Measurements from ENCODE around the gene PLCH1. TPM values are rescaled to one million over a fixed set of nuclear protein-coding genes. Genes with fewer than 3 reads are reported as not detected.
"Not testable (repeated sequence)": the region's sequence is repeated elsewhere in the genome, so short reads cannot be mapped to it uniquely, and the experiment has no call there.

PLCH1 gene
- total RNA-seq, 4 donors from 2014 or later, result 0.19 to 2.1 (median 0.28) TPM

DNA sequence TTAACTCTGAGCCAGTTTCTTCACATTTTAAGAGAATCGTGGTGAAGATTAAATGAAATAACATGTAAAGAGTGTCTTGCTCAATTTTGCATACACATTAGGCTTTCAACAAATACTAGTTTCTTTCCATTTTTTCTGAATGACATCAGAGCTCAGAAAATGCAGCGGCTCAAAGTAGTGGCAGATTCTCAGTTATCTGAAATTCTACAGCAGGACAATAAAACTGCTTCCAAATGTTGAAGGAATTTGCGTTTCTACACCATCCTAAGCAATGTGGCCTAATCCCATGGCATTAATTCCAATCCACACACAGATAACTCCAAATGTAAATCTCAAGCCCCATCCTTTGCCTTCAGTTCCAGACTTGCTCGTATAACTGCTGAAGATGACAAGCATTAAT lies 115.8 kb downstream of the PLCH1 start:
- H3K4me1 ChIP-seq, result no peaks in the 10 kb centered on the region
- WGBS, 2 donors, result 56 to 68% methylated on average over 4 of the region's 4 CpGs
- no peaks in the 10 kb centered on the region for H3K27me3 ChIP-seq
- DNase-seq, result no peak
- no peak overlapping the region for H3K27ac ChIP-seq
- H3K4me3 ChIP-seq, result no peak overlapping the region
- no peaks in the 10 kb centered on the region for H3K36me3 ChIP-seq
- no peaks in the 10 kb centered on the region for H3K9me3 ChIP-seq
- intact Hi-C loops (cut with DNase I), result no loop called here
- TF ChIP-seq POLR2A (IDR thresholded peaks at IDR 0.05) (no peak), CTCF (IDR thresholded peaks at IDR 0.05) (no peak)

DNA sequence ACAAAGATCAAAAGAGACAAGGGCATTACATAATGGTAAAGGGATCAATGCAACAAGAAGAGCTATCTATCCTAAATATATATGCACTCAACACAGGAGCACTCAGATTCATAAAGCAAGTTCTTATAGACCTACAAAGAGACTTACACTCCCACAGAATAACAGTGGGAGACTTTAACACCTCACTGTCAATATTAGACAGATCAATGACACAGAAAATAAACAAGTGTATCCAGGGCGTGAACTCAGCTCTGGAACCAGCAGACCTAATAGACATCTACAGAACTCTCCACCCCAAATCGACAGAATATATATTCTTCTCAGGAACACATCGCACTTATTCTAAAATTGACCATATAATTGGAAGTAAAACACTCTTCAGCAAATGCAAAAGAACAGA lies 122.2 kb downstream of the PLCH1 start:
- DNase-seq; H3K4me1 ChIP-seq; H3K27me3 ChIP-seq; H3K4me3 ChIP-seq; intact Hi-C loops (cut with DNase I); H3K27ac ChIP-seq; H3K9me3 ChIP-seq; H3K36me3 ChIP-seq: not testable (repeated sequence)
- 63 to 89% methylated on average over 3 of the region's 3 CpGs for WGBS, 2 donors

- H3K36me3 ChIP-seq; H3K9me3 ChIP-seq; H3K27ac ChIP-seq; H3K4me3 ChIP-seq; H3K4me1 ChIP-seq; H3K27me3 ChIP-seq; DNase-seq; intact Hi-C loops (cut with DNase I): not testable (repeated sequence)
- WGBS, 2 donors, result 61 to 80% methylated on average over 4 of the region's 5 CpGs
Observed at GRCh38 chr3:155620552-155620951, 124.3 kb downstream of the PLCH1 start.

GRCh38 chr3:155619118-155619915 lies 125.6 kb downstream of the PLCH1 start:
- H3K4me3 ChIP-seq, result no peak overlapping the region
- no peaks in the 10 kb centered on the region for H3K27me3 ChIP-seq
- TF ChIP-seq CTCF (IDR thresholded peaks at IDR 0.05) (no peak), POLR2A (IDR thresholded peaks at IDR 0.05) (no peak)
- no peak overlapping the region for H3K27ac ChIP-seq
- H3K4me1 ChIP-seq, result no peaks in the 10 kb centered on the region
- intact Hi-C loops (cut with DNase I), result no loop called here
- H3K36me3 ChIP-seq, result no peaks in the 10 kb centered on the region
- H3K9me3 ChIP-seq, result no peaks in the 10 kb centered on the region
- no peak for DNase-seq

GRCh38 chr3:155618543-155618942 lies 126.3 kb downstream of the PLCH1 start:
- H3K36me3 ChIP-seq, result no peaks in the 10 kb centered on the region
- H3K9me3 ChIP-seq, result no peaks in the 10 kb centered on the region
- no peaks in the 10 kb centered on the region for H3K4me1 ChIP-seq
- H3K27ac ChIP-seq, result no peak overlapping the region
- H3K27me3 ChIP-seq, result no peaks in the 10 kb centered on the region
- H3K4me3 ChIP-seq, result no peak overlapping the region
- no peak for TF ChIP-seq POLR2A (IDR thresholded peaks at IDR 0.05)
- TF ChIP-seq CTCF (IDR thresholded peaks at IDR 0.05), result no peak
- intact Hi-C loops (cut with DNase I), result no loop called here
- no peak for DNase-seq

DNA sequence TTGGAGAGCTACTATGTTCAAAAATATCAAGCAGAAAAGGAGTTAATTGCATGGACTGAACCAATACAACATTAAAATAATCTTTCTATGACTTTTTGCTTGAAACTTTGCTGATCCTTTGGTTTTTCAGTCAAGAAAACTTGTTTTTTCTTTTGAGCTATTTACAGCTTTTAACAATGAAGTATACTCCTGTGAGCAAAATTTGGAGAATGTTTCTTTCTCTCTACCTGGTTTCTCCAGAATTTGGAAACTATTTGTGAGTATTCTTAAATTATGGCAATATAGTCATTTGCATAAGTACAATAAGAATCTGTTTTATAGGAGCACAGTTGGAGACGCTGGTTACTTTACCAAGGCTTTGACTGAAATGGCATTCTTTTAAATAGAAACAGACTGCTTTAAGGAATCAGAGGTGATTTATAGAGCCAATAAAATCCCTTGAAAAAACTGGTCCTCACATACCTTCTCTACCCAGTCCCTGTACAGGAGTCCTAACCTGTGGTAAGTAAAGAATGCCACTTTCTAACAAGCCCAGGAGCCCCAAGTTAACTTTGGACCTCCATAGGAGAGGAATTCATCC lies 127.4 kb downstream of the PLCH1 start:
- Histone ChIP-seq H3K27me3 (no peaks in the 10 kb centered on the region), H3K27ac (no peak overlapping the region), H3K4me3 (no peak overlapping the region), H3K4me1 (no peaks in the 10 kb centered on the region), H3K9me3 (no peaks in the 10 kb centered on the region), H3K36me3 (no peaks in the 10 kb centered on the region)
- intact Hi-C loops (cut with DNase I), result no loop called here
- TF ChIP-seq CTCF (IDR thresholded peaks at IDR 0.05) (no peak), POLR2A (IDR thresholded peaks at IDR 0.05) (no peak)
- DNase-seq, result no peak
- WGBS, 2 donors, result 94 to 100% methylated on average over 1 of the region's 1 CpG

DNA sequence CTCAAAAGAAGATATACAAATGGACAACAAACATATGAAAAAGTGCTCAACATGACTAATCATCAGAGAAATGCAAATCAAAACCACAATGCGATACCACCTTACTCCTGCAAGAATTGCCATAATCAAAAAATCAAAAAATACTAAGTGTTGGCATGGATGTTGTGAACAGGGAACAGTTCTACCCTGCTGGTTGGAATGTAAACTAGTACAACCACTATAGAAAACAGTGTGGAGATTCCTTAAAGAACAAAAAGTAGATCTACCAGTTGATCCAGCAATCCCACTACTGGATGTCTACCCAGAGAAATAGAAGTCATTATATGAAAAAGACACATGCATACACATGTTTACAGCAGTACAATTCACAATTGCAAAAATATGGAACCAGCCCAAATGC lies 129.7 kb downstream of the PLCH1 start:
- H3K27me3 ChIP-seq; H3K4me3 ChIP-seq; H3K27ac ChIP-seq; H3K4me1 ChIP-seq; DNase-seq; intact Hi-C loops (cut with DNase I); H3K9me3 ChIP-seq; H3K36me3 ChIP-seq: not testable (repeated sequence)
- 89 to 100% methylated on average over 1 of the region's 1 CpG for WGBS, 2 donors

GRCh38 chr3:155614410-155614809 lies 130.5 kb downstream of the PLCH1 start:
- intact Hi-C loops (cut with DNase I); H3K9me3 ChIP-seq; DNase-seq: not testable (repeated sequence)

More at GRCh38 chr3:155614410-155614809, 130.5 kb downstream of the PLCH1 start:
- not testable (repeated sequence) for H3K27me3 ChIP-seq, H3K36me3 ChIP-seq, H3K27ac ChIP-seq, H3K4me1 ChIP-seq, H3K4me3 ChIP-seq
